IMR-90 (cell line): ENCODE results near the gene AP3B1.

ENCODE experiments used
- BHLHE40 ChIP-seq: fragments of 150-350 bp; IDR thresholded peaks from 2 replicates; pipeline ENCODE4 v1.6.1; 2016; ENCODE audit warnings: mild to moderate bottlenecking, low read depth, low read length
- CEBPB ChIP-seq: IDR thresholded peaks from 2 replicates; pipeline ENCODE4 v1.6.1; 2012; ENCODE audit warnings: low read depth, low read length, improper control_type of control experiment
- FOS ChIP-seq: fragments of 150-350 bp; IDR thresholded peaks from 2 replicates; pipeline ENCODE4 v1.6.1; 2016; ENCODE audit warnings: low read depth, low read length
- POLR2A ChIP-seq: IDR thresholded peaks from 2 replicates; pipeline ENCODE4 v1.6.1; 2012; ENCODE audit warnings: mild to moderate bottlenecking, low read depth, low read length
- RAD21 ChIP-seq: IDR thresholded peaks from 2 replicates; pipeline ENCODE4 v1.6.1; 2012; ENCODE audit warnings: low read length, improper control_type of control experiment
- RFX5 ChIP-seq: IDR thresholded peaks from 2 replicates; pipeline ENCODE4 v1.8.0; 2012; ENCODE audit warnings: low read depth, mild to moderate bottlenecking, low read length, moderate library complexity
- TF ChIP-seq, protein P1 (sequence below): conservative IDR thresholded peaks from 2 replicates; pipeline ENCODE4 v1.5.1; 2012; ENCODE audit warnings: mild to moderate bottlenecking, low read depth, low read length, improper control_type of control experiment

DNA sequence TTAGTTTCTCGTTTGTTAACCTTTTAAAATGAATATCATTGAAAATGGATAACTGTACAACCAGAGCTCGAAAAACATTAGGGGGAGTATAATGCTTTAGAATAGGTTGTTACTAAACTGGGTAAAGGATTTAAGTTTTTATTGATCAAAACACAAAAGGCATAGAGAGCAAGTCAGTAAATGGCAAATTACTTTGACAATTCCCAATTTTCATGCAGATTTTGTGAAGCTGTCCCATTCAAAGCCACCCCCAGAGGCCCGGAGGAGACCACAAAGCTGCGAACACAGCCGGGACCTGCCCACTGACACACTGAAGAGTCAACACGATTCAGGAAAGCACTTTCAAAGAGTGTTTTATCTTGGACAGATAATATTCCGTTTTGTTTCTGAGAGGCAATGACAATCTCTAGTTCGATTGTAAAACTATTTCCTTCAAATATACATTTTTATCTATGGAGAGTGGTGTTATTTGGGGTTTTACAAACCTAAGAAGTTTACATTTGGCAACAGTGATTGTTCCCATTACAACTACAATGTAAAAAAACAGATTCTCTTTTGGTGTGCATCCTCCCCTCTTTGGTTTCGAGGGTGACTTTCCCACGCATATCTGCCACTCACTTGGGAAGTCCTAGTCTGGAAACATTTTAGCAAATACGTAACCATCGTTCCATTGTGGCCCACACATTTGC lies 335.7 kb downstream of the AP3B1 start:
- TF ChIP-seq, protein P1, sequence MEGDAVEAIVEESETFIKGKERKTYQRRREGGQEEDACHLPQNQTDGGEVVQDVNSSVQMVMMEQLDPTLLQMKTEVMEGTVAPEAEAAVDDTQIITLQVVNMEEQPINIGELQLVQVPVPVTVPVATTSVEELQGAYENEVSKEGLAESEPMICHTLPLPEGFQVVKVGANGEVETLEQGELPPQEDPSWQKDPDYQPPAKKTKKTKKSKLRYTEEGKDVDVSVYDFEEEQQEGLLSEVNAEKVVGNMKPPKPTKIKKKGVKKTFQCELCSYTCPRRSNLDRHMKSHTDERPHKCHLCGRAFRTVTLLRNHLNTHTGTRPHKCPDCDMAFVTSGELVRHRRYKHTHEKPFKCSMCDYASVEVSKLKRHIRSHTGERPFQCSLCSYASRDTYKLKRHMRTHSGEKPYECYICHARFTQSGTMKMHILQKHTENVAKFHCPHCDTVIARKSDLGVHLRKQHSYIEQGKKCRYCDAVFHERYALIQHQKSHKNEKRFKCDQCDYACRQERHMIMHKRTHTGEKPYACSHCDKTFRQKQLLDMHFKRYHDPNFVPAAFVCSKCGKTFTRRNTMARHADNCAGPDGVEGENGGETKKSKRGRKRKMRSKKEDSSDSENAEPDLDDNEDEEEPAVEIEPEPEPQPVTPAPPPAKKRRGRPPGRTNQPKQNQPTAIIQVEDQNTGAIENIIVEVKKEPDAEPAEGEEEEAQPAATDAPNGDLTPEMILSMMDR: no peak
- TF ChIP-seq POLR2A (no peak), FOS (no peak), RAD21 (no peak), BHLHE40 (no peak), CEBPB (no peak), RFX5 (no peak)
